HUES6 (cell line): ENCODE data around the gene GPR137C.
"Not testable (repeated sequence)": the region's sequence is repeated elsewhere in the genome, so short reads cannot be mapped to it uniquely, and the experiment has no call there.

Source experiments
- H3K27ac ChIP-seq: 2 replicates; pipeline ENCODE4 v1.7.0; 2013; ENCODE audit warnings: low read depth, mild to moderate bottlenecking, low read length, inconsistent platforms
- H3K27me3 ChIP-seq: 2 replicates; pipeline ENCODE4 v1.6.1; 2013; ENCODE audit warnings: low read length; ENCODE audit not compliant: control insufficient read depth, insufficient read depth
- H3K36me3 ChIP-seq: 2 replicates; pipeline ENCODE4 v1.6.1; 2013; ENCODE audit warnings: low read length; ENCODE audit not compliant: control insufficient read depth, insufficient read depth
- H3K4me1 ChIP-seq: 2 replicates; pipeline ENCODE4 v1.6.1; 2013; ENCODE audit warnings: low read length; ENCODE audit not compliant: control insufficient read depth, insufficient read depth
- H3K4me3 ChIP-seq: 2 replicates; pipeline ENCODE4 v1.5.1; 2013; ENCODE audit warnings: low read depth, low read length
- H3K9ac ChIP-seq: one replicate; pipeline ENCODE4 v1.6.1; 2013; ENCODE audit warnings: mild to moderate bottlenecking, low read length
- H3K9me3 ChIP-seq: 2 replicates; pipeline ENCODE4 v1.6.1; 2013; ENCODE audit warnings: low read depth, low read length; ENCODE audit not compliant: control insufficient read depth, insufficient read depth

Gene GPR137C

GRCh38 chr14:52546318-52546670 is 6.3 kb upstream of the GPR137C start:
- H3K36me3 ChIP-seq, result no peaks in the 10 kb centered on the region
- H3K27ac ChIP-seq, result no peak overlapping the region
- peaks cover 6% of the 10 kb centered on the region; the same call in 1 of the 2 replicates for H3K4me1 ChIP-seq
- no peak overlapping the region for H3K9ac ChIP-seq
- H3K4me3 ChIP-seq, result no peak overlapping the region
- no peaks in the 10 kb centered on the region for H3K9me3 ChIP-seq
- no peaks in the 10 kb centered on the region for H3K27me3 ChIP-seq

DNA sequence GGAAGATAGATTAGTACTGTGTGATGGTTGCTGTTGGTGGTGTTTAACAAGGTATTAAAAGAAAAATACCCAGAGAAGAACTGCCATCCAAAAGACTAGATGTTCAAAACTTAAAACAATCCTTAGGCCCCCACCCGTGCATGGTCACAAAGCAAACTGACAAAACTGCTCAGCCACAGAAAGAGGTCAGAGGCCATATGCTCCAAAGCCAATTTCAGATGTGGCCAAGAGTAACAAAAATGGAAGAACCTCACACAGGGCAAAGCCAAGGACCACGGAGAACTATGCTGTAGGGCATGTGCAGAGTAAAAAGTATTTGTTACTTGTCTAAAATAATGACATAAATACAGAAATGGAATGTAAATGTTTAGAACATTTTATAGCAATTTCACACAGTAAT is 5.6 kb upstream of the GPR137C start:
- no peaks in the 10 kb centered on the region for H3K9me3 ChIP-seq
- H3K9ac ChIP-seq, result no peak overlapping the region
- H3K36me3 ChIP-seq, result no peaks in the 10 kb centered on the region
- H3K27ac ChIP-seq, result no peak overlapping the region
- no peaks in the 10 kb centered on the region for H3K27me3 ChIP-seq
- no peak overlapping the region for H3K4me3 ChIP-seq
- peaks cover 6% of the 10 kb centered on the region; the same call in 1 of the 2 replicates for H3K4me1 ChIP-seq

- Histone ChIP-seq H3K9me3 (no peaks in the 10 kb centered on the region), H3K4me3 (no peak overlapping the region), H3K9ac (no peak overlapping the region), H3K27me3 (no peaks in the 10 kb centered on the region), H3K27ac (no peak overlapping the region), H3K4me1 (peaks cover 6% of the 10 kb centered on the region; the same call in 1 of the 2 replicates), H3K36me3 (no peaks in the 10 kb centered on the region)
Measured at GRCh38 chr14:52547526-52547925, 5.1 kb upstream of the GPR137C start.

DNA sequence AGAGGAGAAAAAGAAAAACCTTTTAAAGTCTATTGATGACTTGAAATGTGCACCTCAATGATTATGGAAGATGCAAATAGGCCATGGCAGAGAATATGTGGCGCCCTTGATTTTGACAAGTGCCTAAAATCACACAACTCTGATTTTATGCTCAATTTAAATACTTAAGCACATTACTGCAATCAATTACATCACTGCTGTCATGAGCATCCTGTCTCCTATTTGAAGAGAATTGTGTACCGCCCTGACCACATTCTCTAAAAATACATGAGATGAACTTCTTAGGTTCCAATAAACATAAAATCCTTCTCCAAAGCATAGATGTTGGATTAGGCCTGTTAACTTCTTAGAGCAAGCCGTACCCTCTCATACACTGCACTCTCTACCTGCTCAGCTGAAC is 2.0 kb upstream of the GPR137C start:
- no peak overlapping the region for H3K27ac ChIP-seq
- no peaks in the 10 kb centered on the region for H3K9me3 ChIP-seq
- H3K4me3 ChIP-seq, result peak overlapping the region; percentile 95
- peaks cover 11% of the 10 kb centered on the region for H3K4me1 ChIP-seq
- H3K27me3 ChIP-seq, result peaks cover 8% of the 10 kb centered on the region; the same call in 1 of the 2 replicates
- H3K9ac ChIP-seq, result no peak overlapping the region
- no peaks in the 10 kb centered on the region for H3K36me3 ChIP-seq

DNA sequence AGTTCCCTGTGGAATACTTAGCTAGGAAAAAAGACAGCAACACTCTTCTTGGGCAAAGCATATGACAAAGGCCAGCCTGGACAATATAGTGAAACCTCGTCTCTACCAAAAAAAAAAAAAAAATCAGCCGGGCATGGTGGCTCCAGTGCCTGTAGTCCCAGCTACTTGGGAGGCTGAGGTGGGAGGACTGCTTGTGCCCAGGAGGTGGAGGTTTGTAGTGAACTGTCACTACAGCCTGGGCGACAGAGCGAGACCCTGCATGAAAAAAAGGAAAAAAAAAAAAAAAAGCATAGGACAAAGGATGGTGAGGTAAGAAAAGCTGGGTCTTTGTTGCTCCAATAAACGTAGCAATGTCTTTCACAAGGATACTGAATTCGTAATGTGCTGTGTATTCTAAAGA is 1.4 kb upstream of the GPR137C start:
- peaks cover 11% of the 10 kb centered on the region for H3K4me1 ChIP-seq
- no peaks in the 10 kb centered on the region for H3K36me3 ChIP-seq
- H3K9ac ChIP-seq, result no peak overlapping the region
- H3K9me3 ChIP-seq, result no peaks in the 10 kb centered on the region
- peaks cover 8% of the 10 kb centered on the region; the same call in 1 of the 2 replicates for H3K27me3 ChIP-seq
- H3K27ac ChIP-seq, result no peak overlapping the region
- peak overlapping the region; percentile 95 for H3K4me3 ChIP-seq

DNA sequence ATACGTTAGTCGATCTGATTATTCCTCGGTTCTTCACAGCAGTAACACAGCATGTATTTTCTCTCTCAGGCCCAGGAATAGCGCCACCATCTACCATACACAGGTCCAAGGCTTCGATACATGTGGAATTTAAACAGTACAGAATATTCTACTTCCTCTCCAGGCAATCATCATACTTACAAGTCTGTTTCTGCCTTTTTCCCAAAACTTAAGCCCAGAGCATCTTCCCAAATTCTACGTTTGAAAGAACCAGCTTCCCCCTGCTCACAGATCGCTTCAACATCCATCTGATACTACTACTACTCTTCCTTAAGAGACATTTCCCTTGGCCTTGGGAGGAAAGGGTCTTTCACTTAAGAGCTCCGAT is 957 bp upstream of the GPR137C start:
- Histone ChIP-seq H3K27ac (no peak overlapping the region; the same call in 1 of the 2 replicates), H3K9me3 (no peaks in the 10 kb centered on the region), H3K27me3 (peaks cover 8% of the 10 kb centered on the region; the same call in 1 of the 2 replicates), H3K36me3 (no peaks in the 10 kb centered on the region), H3K9ac (peak overlapping the region; percentile 73), H3K4me3 (peak overlapping the region; percentile 95), H3K4me1 (peaks cover 11% of the 10 kb centered on the region)

DNA sequence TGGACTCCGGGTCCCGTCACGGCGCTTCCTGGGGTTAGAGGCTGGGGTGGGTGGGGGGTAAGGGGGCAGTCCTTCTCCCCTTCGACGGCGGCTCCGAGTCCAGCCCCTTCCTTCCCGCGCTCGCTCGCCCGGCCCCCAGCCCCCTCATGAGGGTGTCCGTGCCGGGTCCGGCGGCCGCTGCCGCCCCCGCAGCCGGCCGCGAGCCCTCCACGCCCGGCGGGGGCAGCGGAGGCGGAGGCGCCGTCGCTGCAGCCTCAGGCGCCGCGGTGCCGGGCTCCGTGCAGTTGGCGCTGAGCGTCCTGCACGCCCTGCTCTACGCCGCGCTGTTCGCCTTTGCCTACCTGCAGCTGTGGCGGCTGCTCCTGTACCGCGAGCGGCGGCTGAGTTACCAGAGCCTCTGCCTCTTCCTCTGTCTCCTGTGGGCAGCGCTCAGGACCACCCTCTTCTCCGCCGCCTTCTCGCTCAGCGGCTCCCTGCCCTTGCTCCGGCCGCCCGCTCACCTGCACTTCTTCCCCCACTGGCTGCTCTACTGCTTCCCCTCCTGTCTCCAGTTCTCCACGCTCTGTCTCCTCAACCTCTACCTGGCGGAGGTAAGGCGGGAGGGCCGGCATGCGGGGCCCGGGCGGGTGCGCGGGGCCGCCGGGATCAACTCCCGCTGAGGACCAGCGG is 500 bp downstream of the GPR137C start:
- Histone ChIP-seq H3K4me1 (peaks cover 11% of the 10 kb centered on the region), H3K27ac (no peak overlapping the region; the same call in 1 of the 2 replicates), H3K9ac (peak overlapping the region; percentile 72), H3K27me3 (peaks cover 8% of the 10 kb centered on the region; the same call in 1 of the 2 replicates), H3K36me3 (no peaks in the 10 kb centered on the region), H3K9me3 (no peaks in the 10 kb centered on the region), H3K4me3 (peak overlapping the region; percentile 73)

GRCh38 chr14:52553671-52554575 is 1.3 kb downstream of the GPR137C start:
- H3K4me1 ChIP-seq, result peaks cover 11% of the 10 kb centered on the region
- peak overlapping the region; percentile 72 for H3K9ac ChIP-seq
- H3K36me3 ChIP-seq, result no peaks in the 10 kb centered on the region
- peaks cover 8% of the 10 kb centered on the region; the same call in 1 of the 2 replicates for H3K27me3 ChIP-seq
- H3K27ac ChIP-seq, result no peak overlapping the region; the same call in 1 of the 2 replicates
- no peaks in the 10 kb centered on the region for H3K9me3 ChIP-seq
- H3K4me3 ChIP-seq, result peak overlapping the region; percentile 73

DNA sequence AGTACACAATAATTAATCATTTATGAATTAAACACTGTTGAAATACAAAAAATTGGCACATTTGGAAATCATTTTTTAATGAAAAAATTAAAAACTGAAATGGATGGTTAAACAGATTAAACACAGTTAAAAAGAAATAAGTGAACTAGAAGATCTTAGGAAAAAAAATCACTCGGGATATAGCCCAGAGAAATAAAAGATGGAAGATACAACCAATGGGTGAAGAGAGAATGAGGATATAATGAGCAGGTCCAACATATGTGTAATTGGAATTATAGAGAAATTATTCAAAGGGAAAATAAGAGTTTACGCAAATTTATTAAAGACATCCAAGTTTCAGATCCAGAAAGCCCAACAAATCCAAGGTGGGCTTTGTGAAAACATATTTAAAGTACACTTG is 6.1 kb downstream of the GPR137C start:
- Histone ChIP-seq H3K4me3 (no peak overlapping the region), H3K4me1 (peaks cover 5% of the 10 kb centered on the region), H3K27me3 (peaks cover 8% of the 10 kb centered on the region; the same call in 1 of the 2 replicates), H3K27ac (no peak overlapping the region), H3K9me3 (no peaks in the 10 kb centered on the region), H3K36me3 (no peaks in the 10 kb centered on the region), H3K9ac (no peak overlapping the region)

- Histone ChIP-seq H3K27me3 (no peaks in the 10 kb centered on the region), H3K4me3 (no peak overlapping the region), H3K9me3 (no peaks in the 10 kb centered on the region), H3K9ac (no peak overlapping the region), H3K4me1 (peaks cover under 1% of the 10 kb centered on the region; the same call in 1 of the 2 replicates), H3K27ac (no peak overlapping the region), H3K36me3 (no peaks in the 10 kb centered on the region)
Measured at GRCh38 chr14:52563120-52563519, 10.5 kb downstream of the GPR137C start.

DNA sequence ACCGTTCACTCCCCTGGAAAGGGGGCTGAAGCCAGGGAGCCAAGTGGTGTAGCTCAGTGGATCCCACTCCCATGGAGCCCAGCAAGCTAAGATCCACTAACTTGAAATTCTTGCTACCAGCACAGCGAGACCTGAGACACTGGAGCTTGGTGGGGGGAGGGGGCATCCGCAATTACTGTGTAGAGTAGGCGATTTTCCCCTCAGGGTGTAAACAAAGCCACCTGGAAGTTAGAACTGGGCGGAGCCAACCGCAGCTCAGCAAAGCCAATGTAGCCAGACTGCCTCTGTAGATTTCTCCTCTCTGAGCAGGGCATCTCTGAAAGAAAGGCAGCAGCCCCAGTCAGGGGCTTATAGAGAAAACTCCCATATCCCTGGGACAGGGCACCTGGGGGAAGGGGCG is 15.8 kb downstream of the GPR137C start:
- peak overlapping the region; percentile 28; the same call in 1 of the 2 replicates for H3K4me3 ChIP-seq
- not testable (repeated sequence) for H3K9ac ChIP-seq, H3K27me3 ChIP-seq, H3K4me1 ChIP-seq, H3K27ac ChIP-seq, H3K36me3 ChIP-seq
- peaks cover 27% of the 10 kb centered on the region for H3K9me3 ChIP-seq
